Measurements from ENCODE around the gene ARAP3. TPM values are rescaled to one million over a fixed set of nuclear protein-coding genes. Genes with fewer than 3 reads are reported as not detected.

The ARAP3 gene
- polyA plus RNA-seq, 1 donor (not counting 4 experiments of a cell fraction or from before 2014, with no cell fraction given) = 1.3 TPM

DNA sequence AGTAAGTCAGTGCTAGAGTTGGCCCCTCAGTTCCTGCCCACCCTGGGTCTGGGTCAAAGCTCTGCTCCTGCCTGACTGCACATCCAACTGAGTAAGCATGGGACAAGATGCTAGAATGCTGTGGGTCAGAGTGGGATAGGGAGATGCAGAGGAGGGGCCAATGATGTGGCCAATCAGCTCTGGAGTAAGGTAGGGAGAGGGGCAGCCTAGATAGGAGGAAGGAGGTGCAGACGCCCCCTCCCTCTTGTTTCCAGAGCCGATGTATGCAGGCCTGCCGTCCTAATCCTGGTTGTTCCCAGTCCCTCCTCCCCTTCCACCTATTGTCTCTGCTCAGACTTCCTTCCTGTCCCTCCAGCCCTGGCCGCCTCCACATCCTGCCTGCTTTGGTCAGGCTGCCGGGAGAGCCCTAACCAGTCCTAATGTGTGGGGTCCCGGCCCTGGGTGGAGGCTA lies 1.3 kb downstream of the ARAP3 start:
- no peaks in the 10 kb centered on the region for H3K9me1 ChIP-seq (ENCODE audit: control insufficient read depth, extremely low read depth, insufficient read depth, low read length)
- no peaks in the 10 kb centered on the region for H3K27me3 ChIP-seq (ENCODE audit: control insufficient read depth, extremely low read depth, insufficient read depth, low read length)
- no peaks in the 10 kb centered on the region for H3K79me2 ChIP-seq (ENCODE audit: control insufficient read depth, insufficient read depth, low read length)
- H3K4me1 ChIP-seq (ENCODE audit: control insufficient read depth, extremely low read depth, insufficient read depth, low read length) = peaks cover 19% of the 10 kb centered on the region
- TF ChIP-seq CTCF (optimal IDR thresholded peaks at IDR 0.05 in 1 of 3, IDR thresholded peaks at IDR 0.05 in 1 of 3, conservative IDR thresholded peaks at IDR 0.05 in 1 of 3; ENCODE audit: extremely low read depth in 1 of 3, insufficient read depth in 2 of 3, low read length in 3 of 3) (no peak), EZH2 (IDR thresholded peaks at IDR 0.05; ENCODE audit: low read length) (no peak)
- no peaks in the 10 kb centered on the region for H3K9me3 ChIP-seq (ENCODE audit: control insufficient read depth, low read depth, low read length)
- peak overlapping the region; percentile 32 for H2AFZ ChIP-seq (ENCODE audit: control insufficient read depth, low read length)
- H3K4me2 ChIP-seq (ENCODE audit: control insufficient read depth, extremely low read depth, insufficient read depth, low read depth, low read length) = peak overlapping the region; percentile 72
- H4K20me1 ChIP-seq (ENCODE audit: control insufficient read depth, extremely low read depth, insufficient read depth, low read length) = no peaks in the 10 kb centered on the region
- FAIRE-seq (peak; percentile 60), DNase-seq (ENCODE audit: low read depth, low spot score) (no peak)
- H3K4me3 ChIP-seq (ENCODE audit: control insufficient read depth in 2 of 3, extremely low read depth in 1 of 3, insufficient read depth in 2 of 3, low read depth in 1 of 3, low read length in 3 of 3) = peak overlapping the region in 1 of 3 experiments; percentile 33
- peak overlapping the region; percentile 66 for H3K9ac ChIP-seq (ENCODE audit: control insufficient read depth, extremely low read depth, insufficient read depth, low read length)
- H3K36me3 ChIP-seq (ENCODE audit: control insufficient read depth in 2 of 2, extremely low read depth in 1 of 2, insufficient read depth in 2 of 2, low read length in 2 of 2) = no peaks in the 10 kb centered on the region
- peak overlapping the region; percentile 51 for H3K27ac ChIP-seq (ENCODE audit: control insufficient read depth, insufficient read depth, low read length)
- dilution Hi-C loops (cut with MboI; ENCODE audit: extremely low pct_ligation_motif_present, low sequenced_read_pairs) = no loop called here

DNA sequence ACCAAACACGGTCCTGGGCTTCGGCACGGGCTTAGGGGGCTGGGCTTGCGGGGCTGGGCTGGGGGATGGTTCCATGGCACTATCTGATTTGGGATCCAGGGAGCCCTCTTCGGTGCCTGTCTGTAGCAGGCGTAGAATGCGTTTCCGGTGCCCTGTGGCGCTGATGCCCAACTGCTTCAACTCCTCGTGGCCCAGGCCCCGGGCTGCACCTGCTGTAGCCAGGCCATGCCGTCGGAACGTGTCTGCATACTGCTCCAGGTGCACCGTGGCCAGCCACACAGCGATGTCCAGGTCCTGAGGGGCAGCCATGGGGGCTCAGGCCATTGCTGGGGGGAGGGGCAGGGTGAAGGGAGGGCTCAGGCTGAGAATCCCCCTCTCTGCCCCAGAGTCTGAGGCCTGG lies 1.9 kb downstream of the ARAP3 start:
- H3K36me3 ChIP-seq (ENCODE audit: control insufficient read depth in 2 of 2, extremely low read depth in 1 of 2, insufficient read depth in 2 of 2, low read length in 2 of 2) = no peaks in the 10 kb centered on the region
- no peak overlapping the region for H3K4me3 ChIP-seq (ENCODE audit: control insufficient read depth in 2 of 3, extremely low read depth in 1 of 3, insufficient read depth in 2 of 3, low read depth in 1 of 3, low read length in 3 of 3)
- no peaks in the 10 kb centered on the region for H3K79me2 ChIP-seq (ENCODE audit: control insufficient read depth, insufficient read depth, low read length)
- H4K20me1 ChIP-seq (ENCODE audit: control insufficient read depth, extremely low read depth, insufficient read depth, low read length) = no peaks in the 10 kb centered on the region
- H3K9me3 ChIP-seq (ENCODE audit: control insufficient read depth, low read depth, low read length) = no peaks in the 10 kb centered on the region
- H2AFZ ChIP-seq (ENCODE audit: control insufficient read depth, low read length) = no peak overlapping the region
- no peaks in the 10 kb centered on the region for H3K9me1 ChIP-seq (ENCODE audit: control insufficient read depth, extremely low read depth, insufficient read depth, low read length)
- no peaks in the 10 kb centered on the region for H3K27me3 ChIP-seq (ENCODE audit: control insufficient read depth, extremely low read depth, insufficient read depth, low read length)
- H3K27ac ChIP-seq (ENCODE audit: control insufficient read depth, insufficient read depth, low read length) = no peak overlapping the region
- no peak for DNase-seq (ENCODE audit: low read depth, low spot score)
- no peak overlapping the region for H3K9ac ChIP-seq (ENCODE audit: control insufficient read depth, extremely low read depth, insufficient read depth, low read length)
- TF ChIP-seq CTCF (optimal IDR thresholded peaks at IDR 0.05 in 1 of 3, IDR thresholded peaks at IDR 0.05 in 1 of 3, conservative IDR thresholded peaks at IDR 0.05 in 1 of 3; ENCODE audit: extremely low read depth in 1 of 3, insufficient read depth in 2 of 3, low read length in 3 of 3) (no peak), EZH2 (IDR thresholded peaks at IDR 0.05; ENCODE audit: low read length) (no peak)
- no peak for FAIRE-seq
- dilution Hi-C loops (cut with MboI; ENCODE audit: extremely low pct_ligation_motif_present, low sequenced_read_pairs) = no loop called here
- H3K4me1 ChIP-seq (ENCODE audit: control insufficient read depth, extremely low read depth, insufficient read depth, low read length) = peaks cover 19% of the 10 kb centered on the region
- H3K4me2 ChIP-seq (ENCODE audit: control insufficient read depth, extremely low read depth, insufficient read depth, low read depth, low read length) = no peak overlapping the region

Data from keratinocyte (primary cell).